Lower leg skin (tissue), 3 donors: ENCODE results near the gene RUNX2.

Experiments
- CTCF ChIP-seq, 3 donors: fragments of 450-650 bp; IDR thresholded peaks; one replicate each; pipeline ENCODE4 v1.5.1; 2016; ENCODE audit warnings: antibody characterized with exemption in 3 of 3, mild to moderate bottlenecking in 3 of 3, moderate library complexity in 2 of 3
- POLR2A ChIP-seq, 2 donors: fragments of 450-650 bp; IDR thresholded peaks; one replicate each; pipeline ENCODE4 v1.6.1; 2016 to 2017; ENCODE audit warnings: antibody characterized with exemption in 2 of 2, mild to moderate bottlenecking in 1 of 2, moderate library complexity in 1 of 2

GRCh38 chr6:45587229-45588060 is 259.3 kb downstream of the RUNX2 start:
- no peak for TF ChIP-seq CTCF (IDR thresholded peaks at IDR 0.05)
- TF ChIP-seq POLR2A (IDR thresholded peaks at IDR 0.05) = no peak
